CD14-positive monocyte (primary cell): ENCODE data around the gene MICAL2. TPM values are rescaled to one million over a fixed set of nuclear protein-coding genes. Genes with fewer than 3 reads are reported as not detected.

Source experiments
- DNase-seq, 3 donors: peaks; one replicate each; pipeline ENCODE4 v3.0.0-alpha.2; 2011 to 2022
- H2AFZ ChIP-seq: 2 replicates; pipeline ENCODE4 v1.6.0; 2012; ENCODE audit warnings: mild to moderate bottlenecking, low read depth, low read length, inconsistent platforms; ENCODE audit not compliant: insufficient read depth, poor library complexity, severe bottlenecking
- H3K27ac ChIP-seq, 2 donors: 1 replicate in 1 of 2; 2 replicates in 1 of 2; pipeline ENCODE4 v1.5.1; 2012 to 2013; ENCODE audit warnings: low read length in 2 of 2, control low read depth in 1 of 2, inconsistent platforms in 1 of 2, low read depth in 1 of 2, mild to moderate bottlenecking in 1 of 2
- H3K27me3 ChIP-seq, 2 donors: one replicate each; pipeline versions ENCODE4 v1.6.0 to v1.6.1; 2011 to 2013; ENCODE audit warnings: low read length in 2 of 2; ENCODE audit not compliant: control insufficient read depth in 2 of 2, insufficient read depth in 2 of 2
- H3K36me3 ChIP-seq, 2 donors: replicated peaks in 1 of 2; 1 replicate in 1 of 2; 2 replicates in 1 of 2; pipeline versions ENCODE4 v1.5.1 to v1.6.1; 2012 to 2013; ENCODE audit warnings: low read length in 2 of 2, control low read depth in 1 of 2, inconsistent platforms in 1 of 2, mild to moderate bottlenecking in 1 of 2; ENCODE audit not compliant: insufficient read depth in 2 of 2, control insufficient read depth in 1 of 2
- H3K4me1 ChIP-seq, 2 donors: 1 replicate in 1 of 2; 2 replicates in 1 of 2; pipeline versions ENCODE4 v1.5.1 to v1.6.1; 2012 to 2013; ENCODE audit warnings: low read length in 2 of 2, control low read depth in 1 of 2, inconsistent platforms in 1 of 2, mild to moderate bottlenecking in 1 of 2, moderate library complexity in 1 of 2; ENCODE audit not compliant: insufficient read depth in 2 of 2, control insufficient read depth in 1 of 2
- H3K4me2 ChIP-seq: replicated peaks from 2 replicates; pipeline ENCODE3; 2012; ENCODE audit warnings: low read length, moderate library complexity, mild to moderate bottlenecking; ENCODE audit not compliant: poor library complexity, severe bottlenecking; ENCODE audit errors: extremely low read depth
- H3K4me3 ChIP-seq, 3 experiments: fragments of 200-600 bp in 1 of 3; sonication (generic) in 1 of 3; replicated peaks in 1 of 3; 1 replicate in 2 of 3; 2 replicates in 1 of 3; pipeline ENCODE4 v1.5.1; 2011 to 2013; ENCODE audit warnings: low read length in 3 of 3, mild to moderate bottlenecking in 3 of 3, control low read depth in 2 of 3, low read depth in 2 of 3, inconsistent platforms in 1 of 3, moderate library complexity in 1 of 3
- H3K79me2 ChIP-seq: 2 replicates; pipeline ENCODE4 v1.6.0; 2012; ENCODE audit warnings: mild to moderate bottlenecking, control low read depth, inconsistent platforms, low read length, moderate library complexity; ENCODE audit not compliant: insufficient read depth
- H3K9ac ChIP-seq: 2 replicates; pipeline ENCODE4 v1.6.0; 2017; ENCODE audit warnings: low read length, mild to moderate bottlenecking; ENCODE audit not compliant: insufficient read depth, poor library complexity, severe bottlenecking
- H3K9me3 ChIP-seq, 2 donors: replicated peaks in 1 of 2; 1 replicate in 1 of 2; 2 replicates in 1 of 2; pipeline versions ENCODE4 v1.5.1 to v1.6.1; 2012 to 2013; ENCODE audit warnings: low read length in 2 of 2, control low read depth in 1 of 2; ENCODE audit not compliant: control insufficient read depth in 1 of 2, insufficient read depth in 1 of 2
- H4K20me1 ChIP-seq: 2 replicates; pipeline ENCODE4 v1.6.0; 2012; ENCODE audit warnings: mild to moderate bottlenecking, low read length, control low read depth, moderate library complexity; ENCODE audit not compliant: insufficient read depth
- H3K27ac Mint-ChIP-seq, 7 donors: one replicate each; pipeline ENCODE4 v1.8.0; 2020; ENCODE audit warnings: mild to moderate bottlenecking in 7 of 7, mixed read lengths in 7 of 7, moderate library complexity in 6 of 7, inconsistent platforms in 2 of 7
- H3K27me3 Mint-ChIP-seq, 3 donors: one replicate each; pipeline ENCODE4 v1.8.0; 2021 to 2022; ENCODE audit warnings: low read depth in 3 of 3, mild to moderate bottlenecking in 3 of 3, mixed read lengths in 3 of 3, moderate library complexity in 3 of 3, inconsistent platforms in 1 of 3
- H3K36me3 Mint-ChIP-seq, 2 donors: one replicate each; pipeline ENCODE4 v1.8.0; 2020; ENCODE audit warnings: mixed read lengths in 2 of 2, inconsistent platforms in 1 of 2, mild to moderate bottlenecking in 1 of 2
- H3K4me1 Mint-ChIP-seq: one replicate; pipeline ENCODE4 v1.8.0; 2020; ENCODE audit warnings: mild to moderate bottlenecking, mixed read lengths
- H3K4me3 Mint-ChIP-seq, 2 donors: one replicate each; pipeline ENCODE4 v1.8.0; 2020; ENCODE audit warnings: mild to moderate bottlenecking in 2 of 2, mixed read lengths in 2 of 2, moderate library complexity in 1 of 2
- H3K9me3 Mint-ChIP-seq, 7 donors: one replicate each; pipeline ENCODE4 v1.8.0; 2020 to 2022; ENCODE audit warnings: mixed read lengths in 7 of 7, mild to moderate bottlenecking in 6 of 7, moderate library complexity in 6 of 7, inconsistent platforms in 2 of 7
- CTCF ChIP-seq: fragments of 200-600 bp; IDR thresholded peaks from one replicate; pipeline ENCODE4 v1.8.0; 2022; ENCODE audit warnings: antibody characterized with exemption, mild to moderate bottlenecking
- WGBS: methylation state at CpG from one replicate; pipeline ENCODE4 v1.1.5; 2013; ENCODE audit warnings: missing lambda C conversion rate; ENCODE audit not compliant: insufficient coverage; 5-methylcytosine and 5-hydroxymethylcytosine counted together
- intact Hi-C, 2 donors: fragments of 100-400 bp; cut with micrococcal nuclease; formaldehyde crosslinking; loops; one replicate each; pipeline versions ENCODE4 v1.15.0 to v1.15.1; 2023
- polyA plus RNA-seq, 3 donors: library from polyadenylated mRNA; depleted of rRNA in 1 of 3; unstranded in 2 of 3; stranded (reverse) in 1 of 3; fragments of 300-500 nt in 2 of 3; fragments of >200 nt in 1 of 3; fragmentation: Illumina TruSeq in 2 of 3; gene quantifications; 1 replicate in 2 of 3; 2 replicates in 1 of 3; pipeline ENCODE4 v1.2.3, GENCODE V29; 2012 to 2021

Gene MICAL2
- polyA plus RNA-seq, 3 donors, result 39.8 to 72.5 (median 44.0) TPM

GRCh38 chr11:12263141-12263693, 152.8 kb downstream of the MICAL2 start:
- Histone ChIP-seq H3K27ac (no peak overlapping the region), H3K4me1 (no peaks in the 10 kb centered on the region), H4K20me1 (peaks cover 25% of the 10 kb centered on the region), H3K9me3 (no peaks in the 10 kb centered on the region), H3K9ac (no peak overlapping the region), H3K36me3 (peaks cover 65 to 87% of the 10 kb centered on the region in 2 donors), H3K79me2 (no peaks in the 10 kb centered on the region), H3K4me2 (no peak overlapping the region), H3K4me3 (no peak overlapping the region), H3K27me3 (no peaks in the 10 kb centered on the region), H2AFZ (no peak overlapping the region)
- DNase-seq, result no peak
- Mint-ChIP-seq H3K27ac (no peak overlapping the region), H3K4me3 (no peak overlapping the region), H3K36me3 (peaks cover 79 to 85% of the 10 kb centered on the region in 2 donors), H3K27me3 (peaks cover 0 to 4% (median 1%) of the 10 kb centered on the region in 3 donors), H3K9me3 (no peaks in the 10 kb centered on the region), H3K4me1 (no peaks in the 10 kb centered on the region)
- 91% methylated on average over 7 of the region's 11 CpGs for WGBS
- intact Hi-C loops, result no loop called here
- TF ChIP-seq CTCF, result no peak

DNA sequence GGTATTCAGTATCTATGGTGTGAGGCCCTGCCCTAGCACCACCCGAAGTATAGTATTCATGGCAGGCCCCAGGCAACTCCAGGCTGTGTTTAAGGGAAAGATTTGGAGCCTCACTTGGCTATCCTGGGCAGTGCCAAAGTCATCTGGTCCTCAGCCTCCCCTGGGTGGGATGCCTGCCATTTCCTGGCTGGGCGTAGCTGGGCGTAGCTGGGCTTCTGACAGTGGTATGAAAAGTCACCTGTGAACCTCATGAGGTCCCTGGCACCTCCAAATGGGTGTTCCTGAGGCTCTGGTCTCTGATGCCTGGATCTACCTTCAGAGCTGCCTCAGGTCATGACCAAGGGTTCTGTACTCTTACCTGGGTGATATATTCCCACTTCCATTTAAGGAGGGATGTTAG, 154.0 kb downstream of the MICAL2 start:
- Histone ChIP-seq H3K27me3 (no peaks in the 10 kb centered on the region), H3K4me3 (no peak overlapping the region), H3K9me3 (no peaks in the 10 kb centered on the region), H2AFZ (no peak overlapping the region), H3K4me2 (no peak overlapping the region), H3K9ac (no peak overlapping the region), H3K79me2 (no peaks in the 10 kb centered on the region), H3K27ac (no peak overlapping the region), H3K36me3 (peaks cover 54 to 76% of the 10 kb centered on the region in 2 donors), H3K4me1 (no peaks in the 10 kb centered on the region), H4K20me1 (peaks cover 25% of the 10 kb centered on the region)
- no peak overlapping the region for H3K27ac Mint-ChIP-seq
- H3K4me1 Mint-ChIP-seq, result peaks cover 3% of the 10 kb centered on the region
- H3K4me3 Mint-ChIP-seq, result no peak overlapping the region
- peaks cover 67 to 73% of the 10 kb centered on the region in 2 donors for H3K36me3 Mint-ChIP-seq
- WGBS, result 100% methylated on average over 3 of the region's 3 CpGs
- DNase-seq, result no peak
- H3K27me3 Mint-ChIP-seq, result peaks cover 0 to 5% (median 0%) of the 10 kb centered on the region in 3 donors
- intact Hi-C loops, result no loop called here
- no peak for TF ChIP-seq CTCF
- H3K9me3 Mint-ChIP-seq, result no peaks in the 10 kb centered on the region
